Measurements from ENCODE around the gene C2orf78.
A peak's percentile ranks its signal among the peaks of the same experiment; 100 is the strongest.

The C2orf78 gene

GRCh38 chr2:73822276-73822675, 38.3 kb downstream of the C2orf78 start:
- no peak overlapping the region for H3K4me3 Mint-ChIP-seq
- H3K4me1 Mint-ChIP-seq (ENCODE audit: low read depth): peaks cover 29% of the 10 kb centered on the region
- H3K27me3 Mint-ChIP-seq: peaks cover 8% of the 10 kb centered on the region
- H3K27ac Mint-ChIP-seq: no peak overlapping the region
- H3K9me3 Mint-ChIP-seq: no peaks in the 10 kb centered on the region
- no peaks in the 10 kb centered on the region for H3K36me3 Mint-ChIP-seq (ENCODE audit: low read depth)

- peaks cover 36% of the 10 kb centered on the region for H3K4me1 Mint-ChIP-seq (ENCODE audit: low read depth)
- H3K4me3 Mint-ChIP-seq: no peak overlapping the region
- peaks cover 5% of the 10 kb centered on the region for H3K27me3 Mint-ChIP-seq
- H3K36me3 Mint-ChIP-seq (ENCODE audit: low read depth): no peaks in the 10 kb centered on the region
- H3K27ac Mint-ChIP-seq: no peak overlapping the region
- H3K9me3 Mint-ChIP-seq: no peaks in the 10 kb centered on the region
These were observed 39.0 kb downstream of the C2orf78 start for GRCh38 chr2:73822991-73823390.

- Mint-ChIP-seq H3K27ac (no peak overlapping the region), H3K27me3 (peaks cover 5% of the 10 kb centered on the region), H3K4me1 (ENCODE audit: low read depth) (peaks cover 39% of the 10 kb centered on the region), H3K4me3 (no peak overlapping the region), H3K9me3 (no peaks in the 10 kb centered on the region), H3K36me3 (ENCODE audit: low read depth) (no peaks in the 10 kb centered on the region)
These were observed 39.4 kb downstream of the C2orf78 start for GRCh38 chr2:73823416-73823815.

- H3K4me1 Mint-ChIP-seq (ENCODE audit: low read depth): peaks cover 43% of the 10 kb centered on the region
- peaks cover 3% of the 10 kb centered on the region for H3K27me3 Mint-ChIP-seq
- H3K4me3 Mint-ChIP-seq: no peak overlapping the region
- H3K9me3 Mint-ChIP-seq: no peaks in the 10 kb centered on the region
- H3K27ac Mint-ChIP-seq: no peak overlapping the region
- H3K36me3 Mint-ChIP-seq (ENCODE audit: low read depth): no peaks in the 10 kb centered on the region
These were observed 40.0 kb downstream of the C2orf78 start for GRCh38 chr2:73823916-73824523.

GRCh38 chr2:73825408-73825807, 41.4 kb downstream of the C2orf78 start:
- Mint-ChIP-seq H3K4me1 (ENCODE audit: low read depth) (peaks cover 54% of the 10 kb centered on the region), H3K27ac (peak overlapping the region; percentile 0), H3K27me3 (no peaks in the 10 kb centered on the region), H3K36me3 (ENCODE audit: low read depth) (no peaks in the 10 kb centered on the region), H3K9me3 (no peaks in the 10 kb centered on the region), H3K4me3 (no peak overlapping the region)

- Mint-ChIP-seq H3K9me3 (no peaks in the 10 kb centered on the region), H3K36me3 (ENCODE audit: low read depth) (peaks cover 12% of the 10 kb centered on the region), H3K27me3 (no peaks in the 10 kb centered on the region), H3K4me1 (ENCODE audit: low read depth) (peaks cover 53% of the 10 kb centered on the region), H3K27ac (no peak overlapping the region), H3K4me3 (no peak overlapping the region)
These were observed 43.0 kb downstream of the C2orf78 start for GRCh38 chr2:73827018-73827417.

GRCh38 chr2:73827660-73828388, 43.8 kb downstream of the C2orf78 start:
- peak overlapping the region; percentile 85 for H3K4me3 Mint-ChIP-seq
- no peaks in the 10 kb centered on the region for H3K27me3 Mint-ChIP-seq
- peaks cover 53% of the 10 kb centered on the region for H3K4me1 Mint-ChIP-seq (ENCODE audit: low read depth)
- H3K36me3 Mint-ChIP-seq (ENCODE audit: low read depth): peaks cover 19% of the 10 kb centered on the region
- peak overlapping the region; percentile 96 for H3K27ac Mint-ChIP-seq
- H3K9me3 Mint-ChIP-seq: peaks cover 4% of the 10 kb centered on the region

GRCh38 chr2:73828389-73828817, 44.4 kb downstream of the C2orf78 start:
- Mint-ChIP-seq H3K4me1 (ENCODE audit: low read depth) (peaks cover 54% of the 10 kb centered on the region), H3K36me3 (ENCODE audit: low read depth) (peaks cover 24% of the 10 kb centered on the region), H3K4me3 (peak overlapping the region; percentile 85), H3K27ac (peak overlapping the region; percentile 96), H3K27me3 (no peaks in the 10 kb centered on the region), H3K9me3 (peaks cover 4% of the 10 kb centered on the region)

- Mint-ChIP-seq H3K4me1 (ENCODE audit: low read depth) (peaks cover 56% of the 10 kb centered on the region), H3K9me3 (peaks cover 4% of the 10 kb centered on the region), H3K36me3 (ENCODE audit: low read depth) (peaks cover 28% of the 10 kb centered on the region), H3K27me3 (no peaks in the 10 kb centered on the region), H3K27ac (peak within 1 kb of the TSS; percentile 96), H3K4me3 (peak within 1 kb of the TSS; percentile 85)
These were observed 45.0 kb downstream of the C2orf78 start, which contains the start of gene STAMBP for GRCh38 chr2:73828818-73829570. Gene STAMBP, plus strand, starts transcription at chr2:73828961. Its CDS starts 1,896 bp downstream, at chr2:73830857.

- H3K9me3 Mint-ChIP-seq: peaks cover 4% of the 10 kb centered on the region
- peaks cover 60% of the 10 kb centered on the region for H3K4me1 Mint-ChIP-seq (ENCODE audit: low read depth)
- no peaks in the 10 kb centered on the region for H3K27me3 Mint-ChIP-seq
- peak overlapping the region; percentile 96 for H3K27ac Mint-ChIP-seq
- peak overlapping the region; percentile 85 for H3K4me3 Mint-ChIP-seq
- H3K36me3 Mint-ChIP-seq (ENCODE audit: low read depth): peaks cover 41% of the 10 kb centered on the region
These were observed 47.0 kb downstream of the C2orf78 start for GRCh38 chr2:73830871-73831401.

- H3K4me1 Mint-ChIP-seq (ENCODE audit: low read depth): peaks cover 56% of the 10 kb centered on the region
- H3K9me3 Mint-ChIP-seq: peaks cover 4% of the 10 kb centered on the region
- no peaks in the 10 kb centered on the region for H3K27me3 Mint-ChIP-seq
- H3K4me3 Mint-ChIP-seq: no peak overlapping the region
- H3K27ac Mint-ChIP-seq: peak overlapping the region; percentile 56
- H3K36me3 Mint-ChIP-seq (ENCODE audit: low read depth): peaks cover 41% of the 10 kb centered on the region
These were observed 48.9 kb downstream of the C2orf78 start for GRCh38 chr2:73832930-73833329.

GRCh38 chr2:73836141-73836943, 52.4 kb downstream of the C2orf78 start:
- H3K9me3 Mint-ChIP-seq: peaks cover 4% of the 10 kb centered on the region
- peaks cover 38% of the 10 kb centered on the region for H3K36me3 Mint-ChIP-seq (ENCODE audit: low read depth)

GRCh38 chr2:73837847-73838585, 54.0 kb downstream of the C2orf78 start:
- Mint-ChIP-seq H3K27ac (peak overlapping the region; percentile 13), H3K27me3 (no peaks in the 10 kb centered on the region), H3K36me3 (ENCODE audit: low read depth) (peaks cover 28% of the 10 kb centered on the region), H3K9me3 (no peaks in the 10 kb centered on the region), H3K4me1 (ENCODE audit: low read depth) (peaks cover 23% of the 10 kb centered on the region), H3K4me3 (no peak overlapping the region)

More at GRCh38 chr2:73836141-73836943, 52.4 kb downstream of the C2orf78 start:
- no peak overlapping the region for H3K4me3 Mint-ChIP-seq
- peaks cover 30% of the 10 kb centered on the region for H3K4me1 Mint-ChIP-seq (ENCODE audit: low read depth)
- H3K27ac Mint-ChIP-seq: no peak overlapping the region
- no peaks in the 10 kb centered on the region for H3K27me3 Mint-ChIP-seq
